ENCODE data around the gene LELP1.
"Not testable (repeated sequence)": the region's sequence is repeated elsewhere in the genome, so short reads cannot be mapped to it uniquely, and the experiment has no call there.

GRCh38 chr1:153229076-153229829 is 26.0 kb downstream of the LELP1 start:
- not testable (repeated sequence) for TF ChIP-seq POLR2A (IDR thresholded peaks at IDR 0.05; ENCODE audit: low read length); GATA1 (IDR thresholded peaks at IDR 0.05; ENCODE audit: low read depth, low read length)
